HL-60 (cell line): Measurements from ENCODE around the gene OMD.

Source experiments
- DNase-seq, 2 experiments: peaks; one replicate each; pipeline ENCODE4 v3.0.0-alpha.2; 2010 to 2020; ENCODE audit warnings: low read depth in 1 of 2, low spot score in 1 of 2
- H3K27ac ChIP-seq: fragments of 250-450 bp; sonication (Bioruptor Pico); replicated peaks from 2 replicates; pipeline ENCODE4 v1.5.1; 2020; ENCODE audit warnings: mild to moderate bottlenecking, moderate library complexity
- H3K27me3 ChIP-seq: fragments of 250-450 bp; sonication (Bioruptor Pico); 2 replicates; pipeline ENCODE4 v1.5.1; 2021; ENCODE audit warnings: mild to moderate bottlenecking, moderate library complexity; ENCODE audit not compliant: insufficient read depth, poor library complexity, severe bottlenecking
- H3K4me3 ChIP-seq: replicated peaks from 2 replicates; pipeline ENCODE4 v1.5.1; 2011; ENCODE audit warnings: mild to moderate bottlenecking, control low read depth, low read length; ENCODE audit not compliant: insufficient read depth
- CTCF ChIP-seq: IDR thresholded peaks from one replicate; pipeline ENCODE4 v1.5.1; 2011; ENCODE audit warnings: low read length, control low read depth, inconsistent platforms; ENCODE audit not compliant: insufficient read depth
- GABPA ChIP-seq: IDR thresholded peaks from 2 replicates; pipeline ENCODE4 v1.6.1; 2012; ENCODE audit warnings: low read depth
- POLR2AphosphoS5 ChIP-seq: IDR thresholded peaks from 2 replicates; pipeline ENCODE4 v1.6.1; 2012; ENCODE audit warnings: low read depth
- SPI1 ChIP-seq: IDR thresholded peaks from 2 replicates; pipeline ENCODE4 v1.6.1; 2012; ENCODE audit warnings: low read depth, mild to moderate bottlenecking, borderline replicate concordance
- TF ChIP-seq, protein P1 (sequence below): IDR thresholded peaks from 2 replicates; pipeline ENCODE4 v1.6.1; 2012; ENCODE audit warnings: low read depth; ENCODE audit not compliant: insufficient replicate concordance

The OMD gene

DNA sequence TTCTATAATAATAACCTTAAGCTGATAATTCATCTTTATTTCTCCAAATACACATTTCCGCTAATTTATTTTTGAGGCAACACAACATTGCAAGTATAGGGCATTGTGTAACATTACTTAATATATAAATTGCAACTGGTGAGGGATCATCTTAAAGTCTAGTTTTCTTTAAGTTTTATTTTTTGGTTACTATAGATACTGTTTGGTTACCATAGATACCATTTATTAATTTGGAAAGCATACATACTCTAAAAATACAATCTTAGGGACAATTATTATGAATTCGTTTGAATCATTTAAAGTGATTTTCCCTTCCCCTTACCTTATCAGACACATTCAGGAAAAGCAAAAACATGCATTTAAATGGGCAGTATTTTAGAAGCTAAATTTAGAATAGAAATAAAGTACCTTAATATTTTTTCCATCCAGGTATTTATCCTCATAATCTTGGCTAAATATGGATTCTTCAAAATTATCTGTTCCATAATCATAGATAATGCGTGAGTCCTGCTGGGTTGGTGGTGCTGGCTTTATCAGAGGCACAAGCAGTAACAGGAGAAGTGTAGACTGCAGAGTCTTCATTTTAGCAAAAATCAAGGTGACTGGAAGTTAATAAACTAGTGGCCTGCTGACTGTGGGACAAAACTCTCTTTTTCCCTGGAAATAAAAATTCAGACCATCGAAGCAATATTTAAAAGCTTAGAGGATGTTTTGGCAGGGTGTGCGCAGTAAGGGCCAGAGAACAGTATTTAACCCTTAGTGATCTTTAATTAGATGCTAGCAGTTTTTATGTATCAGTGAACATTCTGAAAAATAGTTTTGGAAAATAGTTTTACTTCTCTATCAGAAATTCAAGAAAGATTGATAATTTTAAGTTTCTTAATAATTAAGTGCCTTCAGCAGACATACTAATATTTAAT, 21.2 kb downstream of the OMD start:
- Histone ChIP-seq H3K27me3 (no peaks in the 10 kb centered on the region), H3K4me3 (no peak overlapping the region), H3K27ac (no peak overlapping the region)
- DNase-seq: no peak
- TF ChIP-seq, protein P1, sequence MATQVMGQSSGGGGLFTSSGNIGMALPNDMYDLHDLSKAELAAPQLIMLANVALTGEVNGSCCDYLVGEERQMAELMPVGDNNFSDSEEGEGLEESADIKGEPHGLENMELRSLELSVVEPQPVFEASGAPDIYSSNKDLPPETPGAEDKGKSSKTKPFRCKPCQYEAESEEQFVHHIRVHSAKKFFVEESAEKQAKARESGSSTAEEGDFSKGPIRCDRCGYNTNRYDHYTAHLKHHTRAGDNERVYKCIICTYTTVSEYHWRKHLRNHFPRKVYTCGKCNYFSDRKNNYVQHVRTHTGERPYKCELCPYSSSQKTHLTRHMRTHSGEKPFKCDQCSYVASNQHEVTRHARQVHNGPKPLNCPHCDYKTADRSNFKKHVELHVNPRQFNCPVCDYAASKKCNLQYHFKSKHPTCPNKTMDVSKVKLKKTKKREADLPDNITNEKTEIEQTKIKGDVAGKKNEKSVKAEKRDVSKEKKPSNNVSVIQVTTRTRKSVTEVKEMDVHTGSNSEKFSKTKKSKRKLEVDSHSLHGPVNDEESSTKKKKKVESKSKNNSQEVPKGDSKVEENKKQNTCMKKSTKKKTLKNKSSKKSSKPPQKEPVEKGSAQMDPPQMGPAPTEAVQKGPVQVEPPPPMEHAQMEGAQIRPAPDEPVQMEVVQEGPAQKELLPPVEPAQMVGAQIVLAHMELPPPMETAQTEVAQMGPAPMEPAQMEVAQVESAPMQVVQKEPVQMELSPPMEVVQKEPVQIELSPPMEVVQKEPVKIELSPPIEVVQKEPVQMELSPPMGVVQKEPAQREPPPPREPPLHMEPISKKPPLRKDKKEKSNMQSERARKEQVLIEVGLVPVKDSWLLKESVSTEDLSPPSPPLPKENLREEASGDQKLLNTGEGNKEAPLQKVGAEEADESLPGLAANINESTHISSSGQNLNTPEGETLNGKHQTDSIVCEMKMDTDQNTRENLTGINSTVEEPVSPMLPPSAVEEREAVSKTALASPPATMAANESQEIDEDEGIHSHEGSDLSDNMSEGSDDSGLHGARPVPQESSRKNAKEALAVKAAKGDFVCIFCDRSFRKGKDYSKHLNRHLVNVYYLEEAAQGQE: no peak
- no peak for TF ChIP-seq POLR2AphosphoS5
- TF ChIP-seq CTCF: no peak
- no peak for TF ChIP-seq SPI1
- no peak for TF ChIP-seq GABPA

- TF ChIP-seq SPI1 (no peak), GABPA (no peak), POLR2AphosphoS5 (no peak), CTCF (no peak)
- TF ChIP-seq, protein P1: no peak
- no peaks in the 10 kb centered on the region for H3K27me3 ChIP-seq
- no peak for DNase-seq
- no peak overlapping the region for H3K4me3 ChIP-seq
- no peak overlapping the region for H3K27ac ChIP-seq
These were observed 21.9 kb downstream of the OMD start for GRCh38 chr9:92402360-92402759.

GRCh38 chr9:92397853-92398252, 26.4 kb downstream of the OMD start:
- no peak for DNase-seq
- Histone ChIP-seq H3K4me3 (no peak overlapping the region), H3K27me3 (no peaks in the 10 kb centered on the region), H3K27ac (no peak overlapping the region)
- TF ChIP-seq CTCF: no peak
- TF ChIP-seq, protein P1: no peak
